Measurements from ENCODE around the gene TSEN34. TPM values are rescaled to one million over a fixed set of nuclear protein-coding genes. Genes with fewer than 3 reads are reported as not detected.

TSEN34 gene
- total and polyA plus RNA-seq, 2 experiments from 2014 or later, result 66.9 to 100.0 TPM

DNA sequence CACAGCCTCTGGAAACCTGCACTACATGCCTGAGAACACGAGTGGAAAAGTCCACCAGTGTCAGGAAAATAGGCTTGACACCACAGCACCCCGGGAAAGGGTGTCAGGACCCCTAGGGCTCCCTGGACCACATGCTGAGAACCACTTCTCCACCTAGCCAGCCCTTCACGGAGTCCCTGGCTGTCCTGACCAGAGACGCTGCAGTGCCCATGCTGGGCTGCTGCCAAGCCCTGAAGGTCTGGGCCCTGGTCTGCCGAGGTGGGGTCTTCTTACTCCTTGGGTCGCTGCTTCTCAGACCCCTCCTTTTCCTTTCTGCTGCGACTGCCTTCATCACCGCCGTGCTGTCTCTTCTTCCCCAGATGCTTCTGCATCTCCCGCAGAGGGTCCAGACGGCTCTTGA, 34.6 kb upstream of the TSEN34 start:
- Histone ChIP-seq H3K36me3 (replicated peaks; ENCODE audit: insufficient read depth, low read depth) (no peaks in the 10 kb centered on the region), H4K20me1 (ENCODE audit: insufficient read depth, poor library complexity, severe bottlenecking) (no peaks in the 10 kb centered on the region), H2AFZ (no peak overlapping the region), H3K4me2 (no peak overlapping the region), H3K4me1 (ENCODE audit: insufficient read depth) (peaks cover 16% of the 10 kb centered on the region), H3K9me3 (ENCODE audit: low read depth) (no peaks in the 10 kb centered on the region), H3K79me2 (peaks cover 14% of the 10 kb centered on the region), H3K27me3 (no peaks in the 10 kb centered on the region), H3K27ac (no peak overlapping the region), H3K9me2 (replicated peaks; ENCODE audit: insufficient read depth) (no peaks in the 10 kb centered on the region), H3K4me3 (no peak overlapping the region)
- DNase-seq (ENCODE audit: low spot score), result no peak
- TF ChIP-seq CTCF (IDR thresholded peaks at IDR 0.05; ENCODE audit: poor library complexity) (no peak), EZH2 (IDR thresholded peaks at IDR 0.05; ENCODE audit: borderline replicate concordance) (no peak)
- 84% methylated on average over 11 of the region's 11 CpGs for WGBS (ENCODE audit: low lambda C conversion rate, missing lambda C conversion rate)

DNA sequence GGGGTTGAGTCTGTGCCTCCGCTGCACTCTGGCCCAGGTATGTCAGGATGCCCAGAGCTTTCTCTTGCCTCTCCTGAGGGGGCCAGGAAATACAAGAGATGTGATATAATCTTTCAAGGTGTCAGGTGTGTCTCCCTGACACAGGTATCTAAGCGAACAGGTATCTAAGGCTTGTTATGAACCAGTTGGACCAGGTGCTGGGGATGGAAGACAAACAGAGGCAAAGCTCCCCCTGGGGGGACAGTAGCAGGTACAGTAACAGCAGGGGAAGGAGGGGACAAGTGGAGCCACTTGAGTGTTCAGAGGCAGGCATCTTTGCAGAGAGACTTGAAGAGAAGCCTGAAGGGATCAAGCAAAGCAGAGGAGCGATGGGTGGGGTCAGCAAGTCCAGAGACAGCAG, 34.2 kb upstream of the TSEN34 start:
- Histone ChIP-seq H3K4me1 (ENCODE audit: insufficient read depth) (peaks cover 16% of the 10 kb centered on the region), H4K20me1 (ENCODE audit: insufficient read depth, poor library complexity, severe bottlenecking) (no peaks in the 10 kb centered on the region), H3K9me2 (replicated peaks; ENCODE audit: insufficient read depth) (no peaks in the 10 kb centered on the region), H3K27ac (no peak overlapping the region), H3K79me2 (peaks cover 14% of the 10 kb centered on the region), H3K4me3 (no peak overlapping the region), H3K36me3 (replicated peaks; ENCODE audit: insufficient read depth, low read depth) (no peaks in the 10 kb centered on the region), H3K9me3 (ENCODE audit: low read depth) (no peaks in the 10 kb centered on the region), H2AFZ (no peak overlapping the region), H3K27me3 (no peaks in the 10 kb centered on the region), H3K4me2 (no peak overlapping the region)
- WGBS (ENCODE audit: low lambda C conversion rate, missing lambda C conversion rate), result 83% methylated on average over 3 of the region's 3 CpGs
- TF ChIP-seq CTCF (IDR thresholded peaks at IDR 0.05; ENCODE audit: poor library complexity), result no peak
- no peak for TF ChIP-seq EZH2 (IDR thresholded peaks at IDR 0.05; ENCODE audit: borderline replicate concordance)
- TF ChIP-seq EZH2phosphoT487 (IDR thresholded peaks at IDR 0.05; ENCODE audit: low read depth, severe bottlenecking, unreplicated experiment), result no peak
- peak; percentile 51 for DNase-seq (ENCODE audit: low spot score)

DNA sequence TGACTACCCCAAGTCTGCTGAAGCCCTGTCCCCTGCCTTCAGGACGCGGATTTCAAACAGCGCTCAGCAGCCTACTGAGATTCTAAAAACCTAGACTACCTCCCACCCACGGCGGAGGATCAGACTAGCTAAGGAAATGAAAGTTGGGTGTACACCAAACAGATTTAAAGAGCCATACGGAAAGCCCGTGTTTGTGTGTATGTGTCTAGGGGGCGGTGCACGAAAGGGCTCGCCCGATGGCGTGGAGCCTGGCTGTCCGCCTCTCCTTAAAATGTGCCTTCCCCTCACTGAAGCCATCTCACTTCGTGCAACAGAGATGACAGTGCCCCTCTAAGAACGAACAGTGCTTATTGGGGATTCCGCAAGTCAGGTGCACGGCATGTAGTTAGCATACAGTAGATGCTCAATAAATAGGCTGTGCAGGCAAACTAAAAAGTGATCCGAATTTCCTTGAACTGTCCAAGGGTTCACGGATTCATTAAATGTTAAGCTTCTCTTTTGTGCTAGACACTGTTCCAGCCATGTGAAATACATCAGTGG, 32.2 kb upstream of the TSEN34 start:
- no peaks in the 10 kb centered on the region for H3K9me2 ChIP-seq (replicated peaks; ENCODE audit: insufficient read depth)
- no peaks in the 10 kb centered on the region for H4K20me1 ChIP-seq (ENCODE audit: insufficient read depth, poor library complexity, severe bottlenecking)
- TF ChIP-seq CTCF (IDR thresholded peaks at IDR 0.05; ENCODE audit: poor library complexity), result no peak
- TF ChIP-seq EZH2 (IDR thresholded peaks at IDR 0.05; ENCODE audit: borderline replicate concordance), result no peak
- no peak for TF ChIP-seq EZH2phosphoT487 (IDR thresholded peaks at IDR 0.05; ENCODE audit: low read depth, severe bottlenecking, unreplicated experiment)
- peak overlapping the region; percentile 90 for H3K4me2 ChIP-seq
- no peaks in the 10 kb centered on the region for H3K9me3 ChIP-seq (ENCODE audit: low read depth)
- DNase-seq (ENCODE audit: low spot score), result no peak
- peaks cover 20% of the 10 kb centered on the region for H3K4me1 ChIP-seq (ENCODE audit: insufficient read depth)
- peak overlapping the region; percentile 41 for H2AFZ ChIP-seq
- peak overlapping the region; percentile 25 for H3K4me3 ChIP-seq
- peak overlapping the region; percentile 93 for H3K27ac ChIP-seq
- H3K36me3 ChIP-seq (replicated peaks; ENCODE audit: insufficient read depth, low read depth), result no peaks in the 10 kb centered on the region
- no peaks in the 10 kb centered on the region for H3K27me3 ChIP-seq
- H3K79me2 ChIP-seq, result peaks cover 14% of the 10 kb centered on the region
- WGBS (ENCODE audit: low lambda C conversion rate, missing lambda C conversion rate), result 31% methylated on average over 19 of the region's 19 CpGs

Measured in hepatocyte (in vitro differentiated cells).